GM12874 (cell line): ENCODE results near the gene INCENP.

Experiments
- CTCF ChIP-seq: IDR thresholded peaks from 2 replicates; pipeline ENCODE4 v1.5.1; 2011; ENCODE audit warnings: low read depth, mild to moderate bottlenecking, control low read depth, low read length, moderate library complexity; ENCODE audit not compliant: insufficient read depth

Gene INCENP

GRCh38 chr11:62169935-62170334 lies 46.1 kb downstream of the INCENP start:
- TF ChIP-seq CTCF, result no peak

GRCh38 chr11:62171261-62171723 lies 47.5 kb downstream of the INCENP start:
- peak; percentile 59 for TF ChIP-seq CTCF

- TF ChIP-seq CTCF, result no peak
These were observed 48.5 kb downstream of the INCENP start for GRCh38 chr11:62172294-62172693.

- TF ChIP-seq CTCF, result no peak
These were observed 53.0 kb downstream of the INCENP start for GRCh38 chr11:62176766-62177165.

GRCh38 chr11:62179995-62180394 lies 56.2 kb downstream of the INCENP start:
- no peak for TF ChIP-seq CTCF

- no peak for TF ChIP-seq CTCF
These were observed 57.3 kb downstream of the INCENP start for GRCh38 chr11:62181097-62181496.

GRCh38 chr11:62182147-62182891 lies 58.5 kb downstream of the INCENP start:
- TF ChIP-seq CTCF, result no peak
